NT2/D1 (cell line): ENCODE measurements around the gene SHANK3.

Source experiments
- SUZ12 ChIP-seq: IDR thresholded peaks from 2 replicates; pipeline ENCODE4 v1.6.1; 2011; ENCODE audit not compliant: insufficient read length, insufficient read depth; ENCODE audit errors: extremely low read depth
- YY1 ChIP-seq: IDR thresholded peaks from 2 replicates; pipeline ENCODE4 v1.6.1; 2011; ENCODE audit not compliant: insufficient read length, insufficient read depth
- ZNF274 ChIP-seq: IDR thresholded peaks from 2 replicates; pipeline ENCODE4 v1.6.1; 2011; ENCODE audit warnings: mild to moderate bottlenecking, low read depth, low read length

DNA sequence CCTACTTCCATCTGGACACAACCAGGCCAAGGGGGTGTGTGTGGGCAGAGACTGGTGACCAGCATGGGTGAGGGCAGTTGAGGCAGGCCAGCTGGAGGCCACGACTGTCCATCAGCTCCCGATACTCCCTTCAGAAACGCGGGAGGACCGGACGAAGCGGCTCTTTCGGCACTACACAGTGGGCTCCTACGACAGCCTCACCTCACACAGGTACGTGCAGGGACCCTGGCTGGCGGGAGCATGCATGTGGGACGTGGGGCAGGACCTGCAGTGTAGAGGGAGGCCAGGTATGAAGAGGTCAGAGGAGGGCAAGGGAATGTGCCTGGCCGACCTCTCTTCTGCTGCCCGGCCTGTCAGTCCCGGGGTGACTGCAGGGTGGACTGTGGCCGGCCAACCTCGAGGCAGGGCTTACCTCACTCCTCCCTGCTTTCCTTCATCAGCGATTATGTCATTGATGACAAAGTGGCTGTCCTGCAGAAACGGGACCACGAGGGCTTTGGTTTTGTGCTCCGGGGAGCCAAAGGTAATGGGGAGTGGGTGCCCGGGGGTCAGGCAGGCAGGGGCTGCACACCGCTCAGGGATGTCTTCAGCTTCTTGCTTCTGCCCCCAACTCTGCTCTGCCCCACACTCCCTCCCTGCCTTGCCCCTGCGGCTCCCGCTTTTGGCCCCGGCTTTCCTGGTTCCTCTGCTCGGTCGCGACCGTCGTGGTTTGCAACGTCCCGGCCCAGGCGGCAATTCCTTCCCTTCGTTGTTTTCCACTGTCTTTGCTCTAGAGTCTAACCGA, 31.3 kb downstream of the SHANK3 start:
- TF ChIP-seq YY1 (no peak), SUZ12 (no peak), ZNF274 (no peak)
